Calu3 (cell line): Measurements from ENCODE around the gene IRF2BP2. TPM values are rescaled to one million over a fixed set of nuclear protein-coding genes. Genes with fewer than 3 reads are reported as not detected.

Experiments used
- BruUV-seq: library from RNA; stranded (reverse); fragments of 400-500 nt; replicated peaks from 2 replicates; lab custom pipeline; 2021; lab: Mats Ljungman, UMichigan
- CTCF ChIA-PET: fragments of 300-600 bp; sonication (Branson Sonifier 250); formaldehyde crosslinking; loops from one replicate; lab custom pipeline; 2022; ENCODE audit warnings: antibody characterized with exemption; lab: Charles Lee
- DNase-seq: peaks from one replicate; pipeline ENCODE4 v3.0.0; 2022
- H3K27ac Mint-ChIP-seq: one replicate; pipeline ENCODE4 v1.8.0; 2022; ENCODE audit warnings: mixed read lengths; ENCODE audit not compliant: unreplicated experiment
- H3K27me3 Mint-ChIP-seq: one replicate; pipeline ENCODE4 v1.8.0; 2022; ENCODE audit warnings: mixed read lengths; ENCODE audit not compliant: unreplicated experiment
- H3K36me3 Mint-ChIP-seq: one replicate; pipeline ENCODE4 v1.8.0; 2022; ENCODE audit warnings: mild to moderate bottlenecking, moderate library complexity, mixed read lengths; ENCODE audit not compliant: insufficient read depth, unreplicated experiment
- H3K4me1 Mint-ChIP-seq: one replicate; pipeline ENCODE4 v1.8.0; 2022; ENCODE audit warnings: mild to moderate bottlenecking, low read depth, mixed read lengths; ENCODE audit not compliant: unreplicated experiment
- H3K4me3 Mint-ChIP-seq: one replicate; pipeline ENCODE4 v1.8.0; 2022; ENCODE audit warnings: mild to moderate bottlenecking, low read depth, moderate library complexity, mixed read lengths; ENCODE audit not compliant: unreplicated experiment
- H3K9me3 Mint-ChIP-seq: one replicate; pipeline ENCODE4 v1.8.0; 2022; ENCODE audit warnings: low read depth, mixed read lengths; ENCODE audit not compliant: unreplicated experiment
- CTCF ChIP-seq: fragments of 200-600 bp; IDR thresholded peaks from one replicate; pipeline ENCODE4 v1.8.0; 2022; ENCODE audit warnings: antibody characterized with exemption; ENCODE audit not compliant: unreplicated experiment
- intact Hi-C: fragments of 100-400 bp; cut with micrococcal nuclease; formaldehyde crosslinking; loops from one replicate; pipeline ENCODE4 v1.10.0; 2022; ENCODE audit not compliant: unreplicated experiment
- total RNA-seq: library from RNA; stranded (reverse); gene quantifications from 2 replicates; pipeline ENCODE4 v1.2.3, GENCODE V29; 2022

IRF2BP2 gene
- total RNA-seq, 1 experiment from 2014 or later: 192 TPM

- CTCF ChIA-PET: interaction anchor here (0.8 to 1.5 kb wide), 3 partner anchors 11 to 120 kb away, joined by 3 read pairs; no protein-coding TSS in a partner anchor
- Mint-ChIP-seq H3K27ac (peak overlapping the region; percentile 97), H3K4me3 (peak overlapping the region; percentile 89), H3K27me3 (no peaks in the 10 kb centered on the region), H3K4me1 (peaks cover 58% of the 10 kb centered on the region), H3K36me3 (peaks cover 87% of the 10 kb centered on the region), H3K9me3 (no peaks in the 10 kb centered on the region)
- DNase-seq: peak; percentile 55
- no peak for TF ChIP-seq CTCF
- intact Hi-C loops: loop anchor here (5.0 kb wide), 4 partner anchors 163 to 268 kb away; no protein-coding TSS in a partner anchor
- no TSS peak for BruUV-seq
Observed at GRCh38 chr1:234609691-234610042, 311 bp downstream of the IRF2BP2 start.

- DNase-seq: peak; percentile 65
- Mint-ChIP-seq H3K36me3 (peaks cover 92% of the 10 kb centered on the region), H3K27me3 (no peaks in the 10 kb centered on the region), H3K4me3 (peak overlapping the region; percentile 89), H3K4me1 (peaks cover 57% of the 10 kb centered on the region), H3K9me3 (no peaks in the 10 kb centered on the region), H3K27ac (no peak overlapping the region)
- intact Hi-C loops: no loop called here
- CTCF ChIA-PET: interaction anchor here (1.4 to 1.5 kb wide), 2 partner anchors 110 to 120 kb away, joined by 3 read pairs; no protein-coding TSS in a partner anchor
- BruUV-seq: no TSS peak
- no peak for TF ChIP-seq CTCF
Observed at GRCh38 chr1:234608911-234609690, 877 bp downstream of the IRF2BP2 start.

- Mint-ChIP-seq H3K4me3 (peak overlapping the region; percentile 89), H3K36me3 (peaks cover 98% of the 10 kb centered on the region)
- CTCF ChIA-PET: no interaction called here
Observed at GRCh38 chr1:234608025-234608910, 1.7 kb downstream of the IRF2BP2 start.

More at GRCh38 chr1:234608025-234608910, 1.7 kb downstream of the IRF2BP2 start:
- TF ChIP-seq CTCF: no peak
- Mint-ChIP-seq H3K27me3 (no peaks in the 10 kb centered on the region), H3K27ac (peak overlapping the region; percentile 96), H3K4me1 (peaks cover 55% of the 10 kb centered on the region), H3K9me3 (no peaks in the 10 kb centered on the region)
- no TSS peak for BruUV-seq
- DNase-seq: peak; percentile 81
- intact Hi-C loops: no loop called here
